ENCODE measurements around the gene BANK1.
A peak's percentile ranks its signal among the peaks of the same experiment; 100 is the strongest.
"Not testable (repeated sequence)": the region's sequence is repeated elsewhere in the genome, so short reads cannot be mapped to it uniquely, and the experiment has no call there.

Gene BANK1

DNA sequence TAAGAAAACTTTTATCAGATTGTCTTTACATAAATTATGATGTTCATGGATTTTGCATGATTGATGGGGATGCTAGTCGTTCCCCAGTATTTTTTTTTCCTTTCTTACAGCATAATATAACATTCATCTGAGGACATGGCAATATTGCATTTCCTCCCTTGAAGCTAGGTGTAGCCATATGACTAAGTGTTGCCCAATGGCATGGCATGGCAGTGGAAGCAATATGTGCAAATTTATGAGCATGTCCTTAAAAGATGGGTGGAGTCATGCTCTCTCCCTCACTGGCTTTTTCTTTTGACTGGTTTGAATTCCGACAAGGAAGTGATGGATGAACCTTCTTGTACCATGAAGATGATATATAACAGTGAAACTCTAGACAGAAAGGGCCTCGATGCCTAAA lies 96.3 kb downstream of the BANK1 start:
- no peak for DNase-seq (ENCODE audit: low spot score)

GRCh38 chr4:101888472-101888871 lies 97.9 kb downstream of the BANK1 start:
- no peak for DNase-seq (ENCODE audit: low spot score)

DNA sequence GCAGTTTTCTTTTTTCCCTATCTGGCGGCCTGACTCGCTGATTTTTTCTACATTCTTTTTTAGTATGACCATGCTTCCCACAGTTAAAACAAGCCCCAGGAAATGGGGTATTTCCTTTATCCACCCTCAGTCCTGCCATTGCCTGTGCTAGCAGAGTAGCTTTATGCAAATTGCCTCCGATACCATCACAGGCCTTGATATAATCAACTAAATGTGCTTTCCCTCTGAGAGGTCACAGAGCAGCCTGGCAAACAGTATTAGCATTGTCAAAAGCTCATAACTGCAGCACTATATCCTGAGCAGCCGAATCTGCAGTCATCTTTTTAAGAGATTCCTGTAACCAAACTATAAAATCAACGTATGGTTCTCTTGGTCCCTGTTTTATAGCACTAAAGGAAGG lies 115.0 kb downstream of the BANK1 start:
- not testable (repeated sequence) for DNase-seq (ENCODE audit: low spot score)

DNA sequence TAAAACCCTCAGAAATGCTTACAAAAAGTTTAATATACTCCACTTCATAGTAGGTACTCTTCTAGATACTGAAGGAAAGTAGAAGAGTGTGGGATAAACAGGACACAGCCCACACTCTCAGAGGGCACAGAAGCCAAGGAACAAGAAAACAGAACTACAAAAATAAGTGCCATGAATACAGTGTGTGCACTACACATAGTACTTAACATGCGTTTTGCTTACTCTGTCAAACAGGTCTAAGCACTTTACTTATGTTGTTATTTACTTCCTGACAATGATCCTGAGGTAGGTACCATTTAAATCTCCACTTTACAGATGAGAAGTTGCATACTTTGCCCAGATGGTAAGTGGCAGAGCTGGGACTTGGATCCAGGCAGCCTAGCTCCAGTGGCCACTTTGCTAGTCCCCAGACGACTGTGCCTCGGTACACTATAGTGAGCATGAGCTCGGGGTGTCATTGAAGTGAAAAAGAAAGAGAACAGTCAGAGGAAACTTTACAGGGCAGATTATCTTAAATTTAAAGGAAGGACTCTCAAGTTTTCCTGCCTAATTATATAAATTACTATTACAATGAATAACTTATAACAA lies 120.3 kb downstream of the BANK1 start:
- DNase-seq (ENCODE audit: low spot score): no peak

- peak; percentile 44 for DNase-seq (ENCODE audit: low spot score)
These were observed 121.1 kb downstream of the BANK1 start for GRCh38 chr4:101911616-101912015.

- DNase-seq (ENCODE audit: low spot score): no peak
These were observed 124.2 kb downstream of the BANK1 start for GRCh38 chr4:101914761-101915160.

DNA sequence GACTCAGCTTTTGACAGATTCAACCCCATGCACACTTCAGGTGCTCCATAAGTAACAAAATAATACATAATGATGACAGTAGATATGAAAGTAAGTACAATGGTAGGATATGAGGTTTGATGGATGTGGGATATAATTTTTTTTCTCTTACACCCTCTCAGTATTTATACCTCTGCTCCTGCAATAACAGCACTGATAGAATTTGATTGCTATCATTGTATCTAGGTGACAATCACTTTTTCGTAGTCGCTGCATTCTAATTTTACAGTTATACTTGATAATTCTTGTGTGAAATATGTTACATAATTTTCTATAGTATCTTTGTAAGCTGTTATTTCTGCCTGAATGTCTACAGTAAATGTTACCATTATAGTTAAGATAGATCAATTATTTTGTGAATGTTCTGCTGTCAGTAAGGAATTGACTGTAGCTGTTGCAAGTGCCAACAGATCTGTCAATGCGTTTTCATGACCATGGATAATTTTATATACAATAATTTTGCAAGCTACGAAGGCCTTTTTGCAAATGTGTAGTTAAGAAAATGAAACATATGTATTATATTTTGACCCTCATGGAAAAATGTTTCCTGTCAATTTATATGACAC lies 128.9 kb downstream of the BANK1 start:
- no peak for DNase-seq (ENCODE audit: low spot score)

- no peak for DNase-seq (ENCODE audit: low spot score)
These were observed 130.8 kb downstream of the BANK1 start for GRCh38 chr4:101921370-101921769.

DNA sequence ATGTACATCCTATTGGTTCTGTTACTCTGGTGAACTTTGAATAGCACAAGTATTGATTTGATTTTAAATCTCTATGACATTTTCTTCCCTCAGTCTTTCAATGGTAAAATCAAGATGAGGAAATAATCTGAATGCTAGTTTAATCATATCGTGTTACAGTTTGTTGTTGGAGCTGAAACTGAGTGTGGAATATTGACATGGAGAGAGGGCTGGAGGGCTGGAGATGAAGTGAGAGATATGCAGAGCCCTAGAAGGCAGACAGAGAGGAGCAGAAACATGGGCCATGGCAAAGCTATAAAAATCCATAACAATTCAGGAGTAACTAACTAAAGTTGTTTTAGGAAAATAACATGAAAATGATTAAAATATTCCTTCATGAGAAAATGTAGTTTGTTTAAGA lies 141.1 kb downstream of the BANK1 start:
- no peak for DNase-seq (ENCODE audit: low spot score)

- DNase-seq (ENCODE audit: low spot score): no peak
These were observed 143.3 kb downstream of the BANK1 start for GRCh38 chr4:101933855-101934254.

DNA sequence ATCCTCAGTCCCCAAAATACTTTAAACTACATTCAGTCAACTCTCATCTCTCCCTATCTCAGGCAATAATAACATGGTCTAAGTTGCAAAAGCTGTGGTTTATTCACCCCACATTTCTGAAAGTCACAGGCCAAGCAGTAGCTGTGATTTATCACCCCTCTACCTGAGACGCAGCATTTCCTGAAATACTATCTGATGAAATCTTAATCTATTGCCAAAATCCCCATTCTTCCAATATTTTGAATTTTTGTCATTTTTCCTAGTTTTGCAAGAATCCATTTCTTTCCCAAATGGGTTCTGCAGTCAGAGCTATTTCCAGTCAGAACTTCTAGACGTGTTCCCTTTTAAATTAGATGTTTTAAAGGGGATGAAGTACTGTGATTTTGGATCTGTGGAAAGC lies 148.3 kb downstream of the BANK1 start:
- no peak for DNase-seq (ENCODE audit: low spot score)

DNA sequence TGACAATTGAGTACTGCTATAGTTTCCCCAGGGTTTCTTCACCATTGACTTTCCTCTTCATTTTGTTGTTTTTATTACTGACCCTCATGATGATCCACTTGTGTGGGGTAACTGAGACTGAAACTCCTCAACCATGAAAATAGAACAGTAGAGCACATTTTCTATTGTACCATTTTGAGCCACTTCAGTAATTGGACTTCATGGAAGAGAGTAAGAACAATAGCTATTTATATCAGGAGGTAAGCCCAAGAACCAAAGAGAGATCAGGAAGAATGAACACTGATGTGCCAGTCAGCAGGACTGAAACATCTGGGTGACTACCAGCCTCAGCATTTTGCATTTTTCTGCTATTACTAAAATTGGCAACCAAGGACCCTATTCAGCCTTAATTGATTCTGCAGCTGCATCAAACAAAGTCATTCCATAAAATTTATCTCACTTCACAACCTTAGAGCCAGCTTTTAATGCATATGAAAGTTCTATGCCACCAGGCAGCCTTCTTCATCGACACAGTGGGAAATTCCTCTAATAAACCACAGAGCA lies 151.4 kb downstream of the BANK1 start:
- DNase-seq (ENCODE audit: low spot score): no peak

DNA sequence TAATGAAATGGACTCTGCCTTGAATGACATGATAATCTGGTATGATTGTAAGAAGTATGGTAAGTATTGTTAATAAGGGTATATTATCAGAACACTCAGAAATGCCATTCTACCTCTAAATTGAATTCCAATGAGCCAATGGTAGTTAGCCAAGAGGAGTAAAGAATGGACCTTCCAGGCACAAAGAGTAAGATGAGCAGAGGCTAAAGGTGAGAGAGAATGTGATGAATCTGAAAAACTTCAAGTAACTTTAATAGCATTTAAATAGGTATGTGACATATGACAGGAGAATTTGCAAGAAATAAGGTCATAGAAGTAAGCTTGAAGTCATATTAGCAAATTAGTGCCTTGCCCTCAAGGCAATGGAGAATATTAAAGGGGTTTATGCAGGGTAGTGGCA lies 152.4 kb downstream of the BANK1 start:
- DNase-seq (ENCODE audit: low spot score): no peak

GRCh38 chr4:101944649-101945048 lies 154.1 kb downstream of the BANK1 start:
- no peak for DNase-seq (ENCODE audit: low spot score)

- no peak for DNase-seq (ENCODE audit: low spot score)
These were observed 157.5 kb downstream of the BANK1 start for GRCh38 chr4:101948055-101948454.

- DNase-seq (ENCODE audit: low spot score): no peak
These were observed 158.4 kb downstream of the BANK1 start for GRCh38 chr4:101948951-101949350.

DNA sequence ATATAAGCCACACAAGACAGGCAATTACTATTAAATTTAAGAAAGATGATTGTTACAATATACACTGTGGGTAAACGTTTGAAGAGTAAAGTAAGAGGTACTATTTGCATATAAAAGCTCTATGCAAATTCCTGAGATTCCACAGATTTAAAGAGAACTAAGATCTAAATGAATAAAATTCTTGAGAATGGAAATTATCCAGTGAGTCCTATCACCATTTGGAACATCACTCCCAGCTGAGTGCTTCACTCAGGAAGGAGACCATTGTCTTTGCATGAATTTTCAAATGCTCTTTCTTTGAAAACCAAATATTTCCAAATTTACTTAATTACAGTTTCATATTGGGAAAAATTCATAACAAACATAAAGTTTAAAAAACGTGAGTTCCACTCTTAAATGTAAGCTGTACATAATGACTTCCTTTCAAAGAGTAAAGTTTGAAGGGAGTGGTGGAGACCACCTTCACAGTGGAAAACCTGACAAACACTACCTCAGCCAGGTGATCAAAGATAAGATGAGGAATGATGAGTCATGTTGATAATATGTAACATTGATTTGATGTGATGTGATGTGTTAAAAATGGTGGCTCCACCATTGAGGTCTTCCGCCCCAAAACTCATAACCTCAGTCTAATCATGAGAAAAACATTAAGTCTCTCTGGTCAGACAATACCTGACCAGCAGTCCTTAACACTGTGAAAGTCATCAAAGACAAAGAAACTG lies 159.9 kb downstream of the BANK1 start:
- no peak for DNase-seq (ENCODE audit: low spot score)

DNA sequence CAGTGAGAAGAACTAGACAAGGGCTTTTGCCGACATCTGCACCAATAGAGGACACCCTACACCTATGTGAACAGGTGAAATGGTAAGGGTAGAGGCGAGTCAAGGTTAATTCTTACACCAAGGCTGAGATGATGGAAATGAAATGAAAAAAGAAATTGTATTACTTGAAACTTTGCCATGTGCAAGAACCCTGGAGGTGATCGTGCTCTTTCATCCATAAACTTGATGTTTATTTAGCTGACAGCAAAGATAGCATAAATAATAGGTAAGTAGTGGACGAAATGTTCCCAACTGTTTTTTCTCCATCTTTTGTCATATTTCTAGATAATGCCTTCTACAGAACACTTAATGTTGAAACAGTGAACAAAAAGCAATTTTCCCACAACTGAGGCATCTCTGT lies 162.5 kb downstream of the BANK1 start:
- DNase-seq (ENCODE audit: low spot score): no peak

- no peak for DNase-seq (ENCODE audit: low spot score)
These were observed 163.4 kb downstream of the BANK1 start for GRCh38 chr4:101953949-101954348.

DNA sequence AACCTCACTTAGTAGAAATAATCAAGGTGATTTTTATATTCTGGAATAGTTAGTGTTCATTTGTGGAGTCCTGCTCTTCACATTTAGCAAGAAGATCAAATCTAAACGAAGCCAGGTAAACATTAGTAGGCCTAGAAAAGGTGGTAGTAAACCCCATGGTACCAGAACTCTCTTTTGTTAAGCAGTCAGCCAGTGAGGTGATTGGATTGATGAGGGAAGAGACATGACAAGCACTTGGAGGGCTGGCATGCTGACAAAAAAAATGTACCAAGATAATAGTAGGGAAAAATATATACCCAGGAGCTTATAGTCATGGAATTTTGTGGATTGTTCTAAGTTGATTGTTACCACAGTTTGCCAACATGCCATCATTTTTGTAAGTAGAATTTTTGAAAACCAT lies 163.8 kb downstream of the BANK1 start:
- DNase-seq (ENCODE audit: low spot score): no peak

DNA sequence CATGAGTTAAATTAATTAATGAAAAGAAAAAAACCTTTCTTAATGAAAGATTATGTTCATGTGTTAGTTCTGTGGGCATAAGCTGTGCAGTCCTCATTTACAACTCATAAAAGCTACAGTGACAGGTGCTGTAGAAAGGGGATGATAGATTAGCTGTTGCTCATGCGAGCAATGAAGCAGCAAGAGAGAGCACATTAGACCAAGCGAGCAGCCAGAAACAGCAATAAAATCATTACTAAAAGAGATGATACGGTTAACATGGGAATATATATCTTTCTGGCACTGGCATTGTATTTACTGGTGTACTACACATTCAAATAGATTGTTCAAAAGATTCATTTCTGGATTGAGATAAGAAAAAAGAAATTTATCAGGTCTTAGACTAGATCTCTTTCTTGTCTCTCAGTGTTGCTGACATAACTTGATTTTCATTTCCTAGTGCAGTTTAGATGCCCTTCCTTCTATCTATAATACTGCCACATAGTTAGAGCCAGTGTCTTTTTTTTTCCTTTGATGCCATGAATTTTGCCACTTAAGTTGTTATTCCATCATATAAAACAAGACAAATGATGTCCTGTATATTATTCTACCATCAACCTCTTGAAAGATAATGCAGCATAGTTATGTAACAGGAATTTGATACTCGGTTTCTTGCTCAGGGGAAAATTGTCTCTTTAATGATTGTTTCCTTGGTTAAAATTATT lies 164.6 kb downstream of the BANK1 start:
- DNase-seq (ENCODE audit: low spot score): peak; percentile 13

DNA sequence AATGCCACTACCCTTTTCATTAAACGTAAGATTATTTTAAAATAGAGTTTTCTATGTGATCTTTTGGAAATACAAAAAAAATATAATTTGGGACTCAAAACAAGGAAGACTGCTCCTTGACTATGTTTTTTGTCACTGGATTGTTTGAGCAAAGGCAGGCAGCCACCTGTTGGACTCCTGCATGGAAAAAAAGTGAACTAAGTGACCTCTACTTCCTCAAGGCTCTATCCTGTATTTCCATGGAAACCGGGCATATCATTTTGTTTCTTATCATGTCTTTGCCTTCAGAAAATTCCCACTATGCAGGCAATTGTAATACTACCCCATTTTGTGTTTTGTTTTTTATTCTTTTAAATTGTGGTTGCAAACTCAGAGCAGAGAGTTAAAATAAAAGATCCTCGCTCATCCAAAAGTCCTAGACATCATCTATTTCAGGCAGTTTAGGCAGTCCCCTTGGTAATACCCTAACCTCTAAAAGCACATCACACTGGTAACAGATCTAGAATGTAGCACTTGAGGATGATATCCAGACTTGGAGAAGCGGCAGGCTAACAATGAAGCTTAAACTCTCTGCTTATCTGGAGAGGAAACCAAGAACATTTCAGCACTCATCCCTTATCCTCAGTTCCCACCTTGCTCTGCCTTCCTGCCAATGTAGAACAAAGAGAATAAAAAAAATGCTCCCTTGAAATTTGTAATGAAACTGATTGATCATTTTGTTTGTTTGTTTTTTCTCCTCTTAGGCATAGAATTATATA lies 165.7 kb downstream of the BANK1 start:
- no peak for DNase-seq (ENCODE audit: low spot score)
